ENCODE data around the gene PDCD6IP.

GRCh38 chr3:33758281-33758680 lies 40.1 kb upstream of the PDCD6IP start:
- no peak for TF ChIP-seq POLR2A (IDR thresholded peaks at IDR 0.05)
- TF ChIP-seq CTCF (IDR thresholded peaks at IDR 0.05): no peak
